Fibroblast of lung (primary cell): ENCODE data around the gene RBM39.

Experiments
- EZH2 ChIP-seq: IDR thresholded peaks from 2 replicates; pipeline ENCODE4 v1.5.1; 2012; ENCODE audit warnings: low read length, control low read depth, mild to moderate bottlenecking; ENCODE audit errors: missing control alignments
- TF ChIP-seq, protein P1 (sequence below), 2 donors: IDR thresholded peaks in 1 of 2; conservative IDR thresholded peaks in 1 of 2; 1 replicate in 1 of 2; 2 replicates in 1 of 2; pipeline ENCODE4 v1.5.1; 2011 to 2012; ENCODE audit warnings: low read length in 2 of 2, control low read depth in 1 of 2, inconsistent platforms in 1 of 2, low read depth in 1 of 2, mild to moderate bottlenecking in 1 of 2

DNA sequence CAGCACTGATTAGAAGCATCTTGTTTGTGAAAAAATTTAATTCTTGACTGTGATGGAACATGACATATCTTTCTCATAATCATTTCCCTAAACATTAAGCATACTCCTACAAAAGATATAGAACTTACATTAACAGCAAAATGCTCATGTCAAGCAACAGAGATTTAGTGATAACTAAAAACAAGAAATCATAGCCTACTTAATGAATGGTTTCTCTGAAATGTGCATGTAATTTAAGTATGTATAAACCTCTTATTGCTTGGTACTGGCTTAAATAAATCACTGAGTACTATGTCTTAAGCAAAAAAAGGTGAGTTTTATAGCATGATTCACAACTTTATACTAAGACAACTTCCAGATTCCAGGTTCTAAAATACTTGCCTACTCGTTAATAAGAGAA, 33.6 kb downstream of the RBM39 start:
- TF ChIP-seq, protein P1, sequence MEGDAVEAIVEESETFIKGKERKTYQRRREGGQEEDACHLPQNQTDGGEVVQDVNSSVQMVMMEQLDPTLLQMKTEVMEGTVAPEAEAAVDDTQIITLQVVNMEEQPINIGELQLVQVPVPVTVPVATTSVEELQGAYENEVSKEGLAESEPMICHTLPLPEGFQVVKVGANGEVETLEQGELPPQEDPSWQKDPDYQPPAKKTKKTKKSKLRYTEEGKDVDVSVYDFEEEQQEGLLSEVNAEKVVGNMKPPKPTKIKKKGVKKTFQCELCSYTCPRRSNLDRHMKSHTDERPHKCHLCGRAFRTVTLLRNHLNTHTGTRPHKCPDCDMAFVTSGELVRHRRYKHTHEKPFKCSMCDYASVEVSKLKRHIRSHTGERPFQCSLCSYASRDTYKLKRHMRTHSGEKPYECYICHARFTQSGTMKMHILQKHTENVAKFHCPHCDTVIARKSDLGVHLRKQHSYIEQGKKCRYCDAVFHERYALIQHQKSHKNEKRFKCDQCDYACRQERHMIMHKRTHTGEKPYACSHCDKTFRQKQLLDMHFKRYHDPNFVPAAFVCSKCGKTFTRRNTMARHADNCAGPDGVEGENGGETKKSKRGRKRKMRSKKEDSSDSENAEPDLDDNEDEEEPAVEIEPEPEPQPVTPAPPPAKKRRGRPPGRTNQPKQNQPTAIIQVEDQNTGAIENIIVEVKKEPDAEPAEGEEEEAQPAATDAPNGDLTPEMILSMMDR (conservative IDR thresholded peaks at IDR 0.05 in 1 of 2, IDR thresholded peaks at IDR 0.05 in 1 of 2; ENCODE audit: low read depth in 1 of 2, low read length in 2 of 2), result no peak
- no peak for TF ChIP-seq EZH2
